Stomach (tissue), 9 donors: ENCODE data around the gene ADGRG7. TPM values are rescaled to one million over a fixed set of nuclear protein-coding genes. Genes with fewer than 3 reads are reported as not detected.
"Not testable (repeated sequence)": the region's sequence is repeated elsewhere in the genome, so short reads cannot be mapped to it uniquely, and the experiment has no call there.

Experiments
- DNase-seq, 2 donors: peaks; one replicate each; pipeline versions ENCODE4 v3.0.0 to v3.0.0-alpha.2; 2013 to 2019
- H3K27ac ChIP-seq, 5 donors: fragments of 200-600 bp in 4 of 5; sonication (generic) in 4 of 5; one replicate each; pipeline ENCODE4 v1.5.1; 2013 to 2019; ENCODE audit warnings: mild to moderate bottlenecking in 1 of 5, moderate library complexity in 1 of 5
- H3K27me3 ChIP-seq, 3 donors: fragments of 200-600 bp; sonication (generic); one replicate each; pipeline ENCODE4 v1.5.1; 2017 to 2019; ENCODE audit warnings: mixed run types in 1 of 3
- H3K36me3 ChIP-seq, 4 donors: fragments of 200-600 bp; sonication (generic); 1 replicate in 3 of 4; 2 replicates in 1 of 4; pipeline ENCODE4 v1.5.1; 2016 to 2019
- H3K4me1 ChIP-seq, 4 donors: fragments of 200-600 bp; sonication (generic); one replicate each; pipeline ENCODE4 v1.5.1; 2016 to 2019
- H3K4me3 ChIP-seq, 4 donors: fragments of 200-600 bp; sonication (generic) in 3 of 4; one replicate each; pipeline ENCODE4 v1.5.1; 2016 to 2019; ENCODE audit warnings: mild to moderate bottlenecking in 1 of 4
- H3K9me3 ChIP-seq, 4 donors: fragments of 200-600 bp; sonication (generic); one replicate each; pipeline ENCODE4 v1.5.1; 2016 to 2019
- EP300 ChIP-seq: sonication (generic); formaldehyde crosslinking; IDR thresholded peaks from one replicate; pipeline ENCODE4 v1.6.1; 2017; ENCODE audit warnings: antibody characterized with exemption
- POLR2A ChIP-seq, 4 donors: fragments of 450-650 bp; IDR thresholded peaks; one replicate each; pipeline ENCODE4 v1.6.1; 2016; ENCODE audit warnings: antibody characterized with exemption in 4 of 4, control low read depth in 2 of 4, mild to moderate bottlenecking in 1 of 4, moderate library complexity in 1 of 4
- POLR2AphosphoS5 ChIP-seq, 3 donors: sonication (generic); formaldehyde crosslinking; IDR thresholded peaks; one replicate each; pipeline ENCODE4 v1.6.1; 2016; ENCODE audit warnings: antibody characterized with exemption in 3 of 3
- WGBS, 5 donors: extraction: QIAGEN DNeasy Blood & Tissue Kit in 3 of 5; methylation state at CpG; one replicate each; pipeline versions ENCODE4 v1.1.5 to v1.1.7; 2013 to 2018; 5-methylcytosine and 5-hydroxymethylcytosine counted together
- intact Hi-C: fragments of 100-400 bp; cut with DNase I; formaldehyde crosslinking; loops from one replicate; pipeline ENCODE4 v1.15.1; 2023; ENCODE audit warnings: low total_unique reads
- polyA plus RNA-seq, 3 donors: library from polyadenylated mRNA; stranded (reverse); fragments of 200-250 nt; gene quantifications; one replicate each; pipeline ENCODE4 v1.2.3, GENCODE V29; 2013
- total RNA-seq, 5 donors: library from RNA; depleted of rRNA; stranded (reverse); fragments of >200 nt; gene quantifications; one replicate each; pipeline versions ENCODE4 v1.1.0 to v1.2.3, GENCODE V29; 2014 to 2016
- TF ChIP-seq, protein P1 (sequence below), 7 experiments: fragments of 450-650 bp in 4 of 7; fragments of 200-600 bp in 3 of 7; sonication (generic) in 3 of 7; IDR thresholded peaks; one replicate each; pipeline ENCODE4 v1.5.1; 2016 to 2019; ENCODE audit warnings: antibody characterized with exemption in 7 of 7, control low read depth in 2 of 7, mild to moderate bottlenecking in 1 of 7
- donor health status: healthy with polysubstance abuse.
- donor health status: Bipolar disorder and iron deficiency.
- donor health status: healthy.

Gene ADGRG7
- total and polyA plus RNA-seq, 8 donors: 5.1 TPM; not detected in 7

DNA sequence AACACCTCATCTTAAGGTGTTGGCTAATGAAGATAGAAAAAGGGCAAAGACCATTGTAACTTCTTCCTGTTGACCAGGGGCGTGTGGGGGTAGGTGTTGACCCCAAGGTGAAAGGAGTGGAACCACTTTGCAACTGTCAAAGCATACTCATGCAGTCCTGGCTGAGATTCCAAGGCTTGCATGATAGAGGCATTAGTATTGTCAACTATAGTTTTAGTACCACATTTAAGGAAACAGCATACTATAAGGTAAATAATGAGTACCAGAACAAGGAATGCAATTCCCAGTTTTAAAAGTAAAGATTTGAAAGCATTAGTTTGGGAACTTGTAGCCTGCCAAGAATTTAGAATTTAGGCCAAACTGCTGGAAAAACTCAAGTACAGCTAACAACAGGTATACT, 27.8 kb upstream of the ADGRG7 start:
- WGBS, 5 donors: 67 to 83% (median 78%) methylated on average over 1 of the region's 1 CpG
- intact Hi-C loops: no loop called here
- TF ChIP-seq POLR2AphosphoS5 (IDR thresholded peaks at IDR 0.05) (no peak), POLR2A (IDR thresholded peaks at IDR 0.05) (no peak), EP300 (no peak)
- TF ChIP-seq, protein P1, sequence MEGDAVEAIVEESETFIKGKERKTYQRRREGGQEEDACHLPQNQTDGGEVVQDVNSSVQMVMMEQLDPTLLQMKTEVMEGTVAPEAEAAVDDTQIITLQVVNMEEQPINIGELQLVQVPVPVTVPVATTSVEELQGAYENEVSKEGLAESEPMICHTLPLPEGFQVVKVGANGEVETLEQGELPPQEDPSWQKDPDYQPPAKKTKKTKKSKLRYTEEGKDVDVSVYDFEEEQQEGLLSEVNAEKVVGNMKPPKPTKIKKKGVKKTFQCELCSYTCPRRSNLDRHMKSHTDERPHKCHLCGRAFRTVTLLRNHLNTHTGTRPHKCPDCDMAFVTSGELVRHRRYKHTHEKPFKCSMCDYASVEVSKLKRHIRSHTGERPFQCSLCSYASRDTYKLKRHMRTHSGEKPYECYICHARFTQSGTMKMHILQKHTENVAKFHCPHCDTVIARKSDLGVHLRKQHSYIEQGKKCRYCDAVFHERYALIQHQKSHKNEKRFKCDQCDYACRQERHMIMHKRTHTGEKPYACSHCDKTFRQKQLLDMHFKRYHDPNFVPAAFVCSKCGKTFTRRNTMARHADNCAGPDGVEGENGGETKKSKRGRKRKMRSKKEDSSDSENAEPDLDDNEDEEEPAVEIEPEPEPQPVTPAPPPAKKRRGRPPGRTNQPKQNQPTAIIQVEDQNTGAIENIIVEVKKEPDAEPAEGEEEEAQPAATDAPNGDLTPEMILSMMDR (IDR thresholded peaks at IDR 0.05): no peak
- Histone ChIP-seq H3K27me3 (no peaks in the 10 kb centered on the region), H3K4me3 (no peak overlapping the region), H3K27ac (no peak overlapping the region), H3K9me3 (no peaks in the 10 kb centered on the region), H3K36me3 (no peaks in the 10 kb centered on the region), H3K4me1 (no peaks in the 10 kb centered on the region)
- DNase-seq: no peak

DNA sequence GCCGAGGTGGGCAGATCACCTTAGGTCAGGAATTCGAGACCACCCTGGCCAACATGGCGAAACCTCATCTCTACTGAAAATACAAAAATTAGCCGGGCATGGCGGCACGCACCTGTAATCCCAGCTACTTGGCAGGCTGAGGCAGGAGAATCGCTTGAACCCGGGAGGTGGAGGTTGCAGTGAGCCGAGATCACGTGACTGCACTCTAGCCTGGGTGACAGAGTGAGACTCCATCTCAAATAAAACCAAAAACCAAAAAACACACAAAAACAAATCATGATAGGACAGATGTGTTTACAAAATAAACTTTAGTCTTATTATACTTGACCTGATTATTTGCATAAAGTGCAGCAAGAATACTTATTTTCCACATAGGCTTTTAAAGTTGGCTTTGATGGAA, 27.2 kb upstream of the ADGRG7 start:
- H3K4me1 ChIP-seq, intact Hi-C loops, H3K27me3 ChIP-seq, H3K9me3 ChIP-seq, DNase-seq, H3K27ac ChIP-seq, H3K36me3 ChIP-seq, H3K4me3 ChIP-seq: not testable (repeated sequence)
- WGBS, 5 donors: 90 to 96% (median 93%) methylated on average over 10 of the region's 10 CpGs

DNA sequence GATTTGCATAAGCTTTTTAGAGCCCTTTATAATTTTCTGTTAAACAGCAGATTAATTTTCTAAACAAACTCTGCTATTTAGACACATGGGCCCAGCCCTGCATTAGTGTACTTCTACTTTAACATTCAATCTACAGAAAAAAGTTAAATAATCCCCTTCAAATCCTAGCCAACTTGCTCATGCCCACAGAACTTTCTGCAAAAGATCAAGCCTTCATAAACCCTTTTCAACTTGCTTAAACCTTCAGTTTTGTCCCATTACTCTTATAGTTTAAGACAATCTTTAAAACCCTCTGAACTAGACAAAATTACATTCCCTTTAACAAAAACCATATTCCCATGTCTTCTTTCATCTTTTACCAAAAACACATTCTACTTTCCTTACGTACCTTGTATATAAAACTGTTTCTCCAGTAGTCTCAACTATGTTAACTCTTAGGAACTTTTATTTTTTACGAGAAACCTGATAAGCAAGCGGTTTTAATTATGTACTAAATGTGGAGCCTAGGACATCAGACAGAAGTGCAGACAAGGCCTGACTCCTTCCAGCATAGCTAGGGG, 25.2 kb upstream of the ADGRG7 start:
- 83 to 95% (median 90%) methylated on average over 3 of the region's 3 CpGs for WGBS, 5 donors
- no peaks in the 10 kb centered on the region for H3K27me3 ChIP-seq
- intact Hi-C loops: no loop called here

DNA sequence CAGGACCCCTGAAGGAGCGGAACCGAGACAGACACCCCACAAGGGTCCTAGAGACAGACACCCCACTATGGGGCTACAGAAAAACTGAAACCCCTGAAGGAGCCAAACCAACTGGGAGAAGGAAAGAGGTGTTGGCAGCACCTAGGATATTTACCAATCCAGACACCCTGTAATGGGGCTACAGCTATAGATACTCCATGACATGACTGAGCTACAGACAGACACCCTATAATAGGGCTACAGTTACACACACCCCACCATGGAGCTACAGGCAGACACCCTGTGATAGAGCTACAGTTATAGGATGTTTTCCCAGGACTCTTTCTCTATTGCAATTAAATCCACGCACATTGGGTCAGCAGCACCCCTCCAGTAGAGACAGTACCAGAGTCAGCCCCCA, 22.6 kb upstream of the ADGRG7 start:
- DNase-seq: no peak
- Histone ChIP-seq H3K27me3 (no peaks in the 10 kb centered on the region), H3K4me1 (peaks cover 0 to 4% (median 2%) of the 10 kb centered on the region in 4 donors), H3K27ac (no peak overlapping the region), H3K9me3 (no peaks in the 10 kb centered on the region), H3K4me3 (no peak overlapping the region), H3K36me3 (no peaks in the 10 kb centered on the region)
- 79 to 93% (median 93%) methylated on average over 3 of the region's 3 CpGs for WGBS, 5 donors
- intact Hi-C loops: no loop called here
- TF ChIP-seq, protein P1 (IDR thresholded peaks at IDR 0.05): no peak
- TF ChIP-seq EP300 (no peak), POLR2A (IDR thresholded peaks at IDR 0.05) (no peak), POLR2AphosphoS5 (IDR thresholded peaks at IDR 0.05) (no peak)

More for the DNA sequence above, 25.2 kb upstream of the ADGRG7 start:
- DNase-seq: no peak
- no peak for TF ChIP-seq POLR2AphosphoS5 (IDR thresholded peaks at IDR 0.05)
- TF ChIP-seq EP300: no peak
- no peak for TF ChIP-seq POLR2A (IDR thresholded peaks at IDR 0.05)
- TF ChIP-seq, protein P1 (IDR thresholded peaks at IDR 0.05): no peak
- no peaks in the 10 kb centered on the region for H3K9me3 ChIP-seq
- H3K4me1 ChIP-seq: no peaks in the 10 kb centered on the region
- H3K4me3 ChIP-seq: no peak overlapping the region
- H3K36me3 ChIP-seq: no peaks in the 10 kb centered on the region
- H3K27ac ChIP-seq: no peak overlapping the region

DNA sequence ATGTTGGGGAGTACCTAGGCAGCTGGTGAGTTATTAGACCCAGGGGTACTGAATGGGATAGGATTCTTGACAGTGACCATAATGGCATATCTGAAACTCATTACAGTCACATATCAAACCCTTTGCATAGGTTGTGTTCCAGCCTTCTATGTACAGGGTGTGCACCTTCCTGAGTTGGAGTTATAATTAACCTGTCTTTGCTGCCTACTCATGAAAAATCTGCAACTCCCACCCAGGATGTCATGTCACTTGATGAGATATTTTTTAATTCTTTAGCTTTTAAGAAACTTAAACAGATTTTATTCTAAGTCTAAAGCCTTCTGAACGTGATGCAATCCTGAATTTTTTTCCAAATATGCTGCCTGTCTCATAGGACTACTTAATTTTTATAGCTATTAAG, 21.1 kb upstream of the ADGRG7 start:
- intact Hi-C loops: no loop called here

More for the DNA sequence above, 21.1 kb upstream of the ADGRG7 start:
- Histone ChIP-seq H3K27ac (no peak overlapping the region), H3K9me3 (no peaks in the 10 kb centered on the region), H3K4me1 (peaks cover 0 to 4% (median 2%) of the 10 kb centered on the region in 4 donors), H3K4me3 (no peak overlapping the region), H3K27me3 (no peaks in the 10 kb centered on the region), H3K36me3 (no peaks in the 10 kb centered on the region)
- no peak for DNase-seq
- TF ChIP-seq EP300 (no peak), POLR2A (IDR thresholded peaks at IDR 0.05) (no peak), POLR2AphosphoS5 (IDR thresholded peaks at IDR 0.05) (no peak)
- TF ChIP-seq, protein P1 (IDR thresholded peaks at IDR 0.05): no peak
- 60 to 84% (median 78%) methylated on average over 1 of the region's 1 CpG for WGBS, 5 donors
